ENCODE data around the gene SGPL1.

DNA sequence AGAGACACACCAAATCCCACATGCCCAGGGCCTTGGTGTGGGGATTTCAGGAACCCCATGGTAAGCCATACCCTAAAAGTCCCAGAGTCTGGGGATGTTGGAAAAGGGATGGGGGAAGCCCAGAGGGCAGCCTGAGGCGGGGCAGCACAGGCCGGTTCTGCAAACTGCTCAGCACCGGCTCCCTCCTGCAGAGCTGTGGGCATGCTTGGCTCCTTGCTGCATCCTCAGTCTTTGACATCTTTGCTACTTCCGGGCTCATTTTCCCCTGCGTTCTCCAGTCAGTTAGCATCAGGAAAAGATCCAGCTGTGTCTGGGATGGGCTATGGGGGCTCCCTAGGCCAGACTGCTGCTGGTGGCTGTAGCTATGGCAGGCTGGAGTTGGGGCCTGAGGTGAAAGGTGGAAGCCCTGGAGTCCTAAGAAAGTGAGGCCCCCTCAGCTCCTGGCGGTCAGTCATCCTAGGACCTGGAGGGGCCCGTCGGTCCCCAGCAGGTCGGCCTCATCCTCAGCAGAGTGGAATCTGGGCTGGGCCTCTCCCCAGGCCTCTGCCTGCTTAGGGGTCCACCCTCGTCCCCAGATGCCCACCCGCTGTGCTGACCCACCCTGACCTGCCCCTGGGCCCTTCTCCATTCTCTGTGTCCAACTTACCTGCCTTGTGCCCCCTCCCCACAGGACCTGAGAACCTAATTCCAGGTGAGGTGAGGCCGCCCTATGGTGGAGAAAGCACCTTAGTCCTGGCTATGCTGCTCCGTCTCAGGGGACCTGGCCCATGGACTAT, 39.9 kb upstream of the SGPL1 start:
- TF ChIP-seq, protein P1, sequence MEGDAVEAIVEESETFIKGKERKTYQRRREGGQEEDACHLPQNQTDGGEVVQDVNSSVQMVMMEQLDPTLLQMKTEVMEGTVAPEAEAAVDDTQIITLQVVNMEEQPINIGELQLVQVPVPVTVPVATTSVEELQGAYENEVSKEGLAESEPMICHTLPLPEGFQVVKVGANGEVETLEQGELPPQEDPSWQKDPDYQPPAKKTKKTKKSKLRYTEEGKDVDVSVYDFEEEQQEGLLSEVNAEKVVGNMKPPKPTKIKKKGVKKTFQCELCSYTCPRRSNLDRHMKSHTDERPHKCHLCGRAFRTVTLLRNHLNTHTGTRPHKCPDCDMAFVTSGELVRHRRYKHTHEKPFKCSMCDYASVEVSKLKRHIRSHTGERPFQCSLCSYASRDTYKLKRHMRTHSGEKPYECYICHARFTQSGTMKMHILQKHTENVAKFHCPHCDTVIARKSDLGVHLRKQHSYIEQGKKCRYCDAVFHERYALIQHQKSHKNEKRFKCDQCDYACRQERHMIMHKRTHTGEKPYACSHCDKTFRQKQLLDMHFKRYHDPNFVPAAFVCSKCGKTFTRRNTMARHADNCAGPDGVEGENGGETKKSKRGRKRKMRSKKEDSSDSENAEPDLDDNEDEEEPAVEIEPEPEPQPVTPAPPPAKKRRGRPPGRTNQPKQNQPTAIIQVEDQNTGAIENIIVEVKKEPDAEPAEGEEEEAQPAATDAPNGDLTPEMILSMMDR (conservative IDR thresholded peaks at IDR 0.05 in 1 of 2, IDR thresholded peaks at IDR 0.05 in 1 of 2; ENCODE audit: extremely low read depth in 1 of 2, insufficient read depth in 1 of 2, low read depth in 1 of 2, low read length in 2 of 2), result no peak
- TF ChIP-seq EZH2 (IDR thresholded peaks at IDR 0.05; ENCODE audit: borderline replicate concordance, low read length), result no peak
